SK-N-SH (cell line): ENCODE measurements around the gene BCO1. TPM values are rescaled to one million over a fixed set of nuclear protein-coding genes. Genes with fewer than 3 reads are reported as not detected.

Experiments used
- CTCF ChIA-PET: fragments of 300-600, 350-600 bp; formaldehyde crosslinking; extraction: SDS; loops from one replicate; lab custom pipeline; 2021; lab: Yijun Ruan, JAX
- POLR2A ChIA-PET: fragments of 350-600 bp; sonication (Branson Sonifier 250); formaldehyde crosslinking; extraction: SDS; loops from one replicate; lab custom pipeline; 2020; ENCODE audit warnings: antibody characterized with exemption, inconsistent platforms; lab: Yijun Ruan, JAX
- DNase-seq: peaks from one replicate; pipeline ENCODE4 v3.0.0; 2012
- H2AFZ ChIP-seq: fragments of 200-600 bp; sonication (generic); 2 replicates; pipeline ENCODE4 v1.8.1; 2016; ENCODE audit warnings: antibody characterized with exemption, mild to moderate bottlenecking, low read depth
- H3F3A ChIP-seq: fragments of 200-600 bp; sonication (generic); replicated peaks from 2 replicates; pipeline ENCODE3; 2016; ENCODE audit warnings: antibody characterized with exemption, mild to moderate bottlenecking; ENCODE audit not compliant: insufficient read depth
- H3K27ac ChIP-seq, 2 experiments: fragments of 200-500 bp in 1 of 2; fragments of 200-600 bp in 1 of 2; sonication (Bioruptor generic) in 1 of 2; sonication (generic), shearing (Covaris generic) in 1 of 2; 2 replicates each; pipeline versions ENCODE4 v1.5.1 to v1.6.1; 2014 to 2016; ENCODE audit warnings: low read depth in 2 of 2, inconsistent platforms in 1 of 2, low read length in 1 of 2, mild to moderate bottlenecking in 1 of 2, mixed read lengths in 1 of 2
- H3K27me3 ChIP-seq: fragments of 200-600 bp; sonication (generic), shearing (Covaris generic); 2 replicates; pipeline ENCODE4 v1.6.1; 2016; ENCODE audit warnings: mixed run types; ENCODE audit not compliant: insufficient read depth
- H3K36me3 ChIP-seq, 2 experiments: fragments of 200-500 bp in 1 of 2; fragments of 200-600 bp in 1 of 2; sonication (Bioruptor generic) in 1 of 2; sonication (generic) in 1 of 2; replicated peaks in 1 of 2; 2 replicates each; pipeline versions ENCODE3 to v1.5.1; 2014 to 2016; ENCODE audit warnings: low read length in 1 of 2, mild to moderate bottlenecking in 1 of 2; ENCODE audit not compliant: insufficient read depth in 2 of 2, control insufficient read depth in 1 of 2
- H3K4me1 ChIP-seq, 2 experiments: fragments of 200-500 bp in 1 of 2; fragments of 200-600 bp in 1 of 2; sonication (Bioruptor generic) in 1 of 2; sonication (generic), shearing (Covaris generic) in 1 of 2; 2 replicates each; pipeline versions ENCODE4 v1.5.1 to v1.6.1; 2014 to 2016; ENCODE audit warnings: low read depth in 1 of 2, low read length in 1 of 2, mixed run types in 1 of 2; ENCODE audit not compliant: insufficient read depth in 2 of 2, control insufficient read depth in 1 of 2
- H3K4me2 ChIP-seq: fragments of 200-600 bp; sonication (generic), shearing (Covaris generic); 2 replicates; pipeline ENCODE4 v1.6.1; 2017; ENCODE audit warnings: mixed run types
- H3K4me3 ChIP-seq, 2 experiments: fragments of 200-500 bp in 1 of 2; fragments of 200-600 bp in 1 of 2; sonication (Bioruptor generic) in 1 of 2; sonication (generic), shearing (Covaris generic) in 1 of 2; 2 replicates each; pipeline versions ENCODE4 v1.5.1 to v1.8.1; 2014 to 2016; ENCODE audit warnings: low read depth in 2 of 2, inconsistent platforms in 1 of 2, low read length in 1 of 2, mild to moderate bottlenecking in 1 of 2, mixed read lengths in 1 of 2, moderate library complexity in 1 of 2
- H3K79me2 ChIP-seq: fragments of 200-600 bp; sonication (generic); 2 replicates; pipeline ENCODE4 v1.8.1; 2017; ENCODE audit warnings: mild to moderate bottlenecking; ENCODE audit not compliant: insufficient read depth
- H3K9ac ChIP-seq: fragments of 200-600 bp; sonication (generic); 2 replicates; pipeline ENCODE4 v1.6.1; 2017; ENCODE audit warnings: mixed run types
- H3K9me2 ChIP-seq: fragments of 200-600 bp; sonication (generic); 2 replicates; pipeline ENCODE4 v1.6.1; 2017; ENCODE audit warnings: mixed run types
- H3K9me3 ChIP-seq: fragments of 200-600 bp; sonication (generic); 2 replicates; pipeline ENCODE4 v1.6.1; 2017; ENCODE audit warnings: mixed run types, mild to moderate bottlenecking, moderate library complexity
- H4K20me1 ChIP-seq: fragments of 200-600 bp; sonication (generic); 2 replicates; pipeline ENCODE4 v1.6.1; 2017; ENCODE audit warnings: mild to moderate bottlenecking, mixed run types; ENCODE audit not compliant: insufficient read depth
- CHD2 ChIP-seq: fragments of 150-350 bp; IDR thresholded peaks from 2 replicates; pipeline ENCODE4 v1.6.1; 2018; ENCODE audit warnings: low read length; ENCODE audit not compliant: partially characterized antibody
- EP300 ChIP-seq, 2 experiments: IDR thresholded peaks; 2 replicates each; pipeline versions ENCODE4 v1.4.0 to v1.6.1; 2012; ENCODE audit warnings: borderline replicate concordance in 1 of 2, low read depth in 1 of 2, low read length in 1 of 2
- FOSL2 ChIP-seq: IDR thresholded peaks from 2 replicates; pipeline ENCODE4 v1.4.0; 2012; ENCODE audit warnings: low read depth, mild to moderate bottlenecking, moderate library complexity, borderline replicate concordance
- FOXJ3 ChIP-seq: sonication (generic); formaldehyde crosslinking; IDR thresholded peaks from 2 replicates; pipeline ENCODE4 v1.5.1; 2020; ENCODE audit warnings: mild to moderate bottlenecking, missing genetic modification reagents
- FOXM1 ChIP-seq: IDR thresholded peaks from 2 replicates; pipeline ENCODE4 v1.4.0; 2012; ENCODE audit warnings: low read depth, mild to moderate bottlenecking
- NFIC ChIP-seq: IDR thresholded peaks from 2 replicates; pipeline ENCODE4 v1.4.0; 2012; ENCODE audit warnings: borderline replicate concordance
- POLR2AphosphoS5 ChIP-seq: IDR thresholded peaks from 2 replicates; pipeline ENCODE4 v1.6.1; 2012; ENCODE audit warnings: low read depth, low read length
- RFX5 ChIP-seq: IDR thresholded peaks from 2 replicates; pipeline ENCODE4 v1.6.1; 2012; ENCODE audit warnings: mild to moderate bottlenecking, improper control_type of control experiment, low read length
- RXRA ChIP-seq: IDR thresholded peaks from 2 replicates; pipeline ENCODE4 v1.4.0; 2012; ENCODE audit warnings: low read depth, mild to moderate bottlenecking, borderline replicate concordance
- SIN3A ChIP-seq: IDR thresholded peaks from 2 replicates; pipeline ENCODE4 v1.6.1; 2012; ENCODE audit warnings: low read depth, mild to moderate bottlenecking, low read length, moderate library complexity, borderline replicate concordance
- TAF1 ChIP-seq: IDR thresholded peaks from 2 replicates; pipeline ENCODE4 v1.6.1; 2012; ENCODE audit warnings: low read depth, mild to moderate bottlenecking, low read length, moderate library complexity, borderline replicate concordance
- YY1 ChIP-seq: IDR thresholded peaks from 2 replicates; pipeline ENCODE4 v1.4.0; 2012; ENCODE audit warnings: low read depth, mild to moderate bottlenecking
- whole genome bisulfite sequencing: methylation state at CpG from one replicate; pipeline ENCODE4 v1.1.6; 2017; ENCODE audit warnings: low lambda C conversion rate; 5-methylcytosine and 5-hydroxymethylcytosine counted together
- polyA plus RNA-seq, 3 experiments: library from polyadenylated mRNA; depleted of rRNA; stranded (reverse); fragments of >200 nt; gene quantifications; 2 replicates each; pipeline ENCODE4 v1.2.3, GENCODE V29; 2012
- TF ChIP-seq, protein P1 (sequence below): IDR thresholded peaks from 2 replicates; pipeline ENCODE4 v1.4.0; 2012; ENCODE audit warnings: low read depth, borderline replicate concordance
- TF ChIP-seq, protein P2 (sequence below): IDR thresholded peaks from 2 replicates; pipeline ENCODE4; 2012
- TF ChIP-seq, protein P3 (sequence below): fragments of 200-600 bp; sonication (generic); IDR thresholded peaks from 2 replicates; pipeline ENCODE4 v1.6.1; 2017; ENCODE audit warnings: antibody characterized with exemption, mild to moderate bottlenecking, moderate library complexity
- TF ChIP-seq, protein P4 (sequence below): fragments of 150-350 bp; IDR thresholded peaks from 2 replicates; pipeline ENCODE4 v1.6.1; 2016; ENCODE audit warnings: mild to moderate bottlenecking, low read depth, low read length

BCO1 gene
- polyA plus RNA-seq, 1 of the 3 experiments (the other 2 are of a cell fraction), result 0.02 TPM

DNA sequence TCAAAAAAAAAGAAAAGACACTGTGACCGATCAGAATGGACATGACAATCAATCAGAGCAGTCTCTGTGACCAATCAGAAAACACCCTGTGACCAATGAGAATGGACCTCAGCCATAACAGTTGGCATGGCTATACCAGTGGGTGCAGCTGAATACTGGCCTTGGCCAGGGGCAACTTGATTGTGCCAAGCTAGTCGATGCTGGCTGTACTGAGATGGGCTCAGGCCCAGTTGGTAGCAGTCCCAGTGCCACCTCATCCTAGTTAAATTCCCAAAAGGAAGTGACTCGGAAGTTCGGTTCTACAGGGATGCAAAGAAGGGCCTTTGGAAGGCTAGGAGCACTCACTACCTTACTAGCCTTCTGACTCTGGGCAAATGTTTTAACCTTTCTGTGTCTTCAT, 37.2 kb upstream of the BCO1 start:
- H3K4me1 ChIP-seq, result peaks cover 0 to 5% of the 10 kb centered on the region in 2 experiments; a peak in 1 of 4 replicates
- TF ChIP-seq FOXJ3 (CRISPR knock-in tag) (no peak), POLR2AphosphoS5 (no peak), FOSL2 (no peak), YY1 (no peak), TAF1 (no peak), RFX5 (no peak), SIN3A (no peak), FOXM1 (no peak), CHD2 (no peak), EP300 (IDR thresholded peaks at IDR 0.05; ENCODE audit: borderline replicate concordance in 1 of 2, low read depth in 1 of 2, low read length in 1 of 2) (no peak), RXRA (no peak), NFIC (no peak)
- TF ChIP-seq, protein P1, sequence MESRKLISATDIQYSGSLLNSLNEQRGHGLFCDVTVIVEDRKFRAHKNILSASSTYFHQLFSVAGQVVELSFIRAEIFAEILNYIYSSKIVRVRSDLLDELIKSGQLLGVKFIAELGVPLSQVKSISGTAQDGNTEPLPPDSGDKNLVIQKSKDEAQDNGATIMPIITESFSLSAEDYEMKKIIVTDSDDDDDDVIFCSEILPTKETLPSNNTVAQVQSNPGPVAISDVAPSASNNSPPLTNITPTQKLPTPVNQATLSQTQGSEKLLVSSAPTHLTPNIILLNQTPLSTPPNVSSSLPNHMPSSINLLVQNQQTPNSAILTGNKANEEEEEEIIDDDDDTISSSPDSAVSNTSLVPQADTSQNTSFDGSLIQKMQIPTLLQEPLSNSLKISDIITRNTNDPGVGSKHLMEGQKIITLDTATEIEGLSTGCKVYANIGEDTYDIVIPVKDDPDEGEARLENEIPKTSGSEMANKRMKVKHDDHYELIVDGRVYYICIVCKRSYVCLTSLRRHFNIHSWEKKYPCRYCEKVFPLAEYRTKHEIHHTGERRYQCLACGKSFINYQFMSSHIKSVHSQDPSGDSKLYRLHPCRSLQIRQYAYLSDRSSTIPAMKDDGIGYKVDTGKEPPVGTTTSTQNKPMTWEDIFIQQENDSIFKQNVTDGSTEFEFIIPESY, result no peak
- TF ChIP-seq, protein P2, sequence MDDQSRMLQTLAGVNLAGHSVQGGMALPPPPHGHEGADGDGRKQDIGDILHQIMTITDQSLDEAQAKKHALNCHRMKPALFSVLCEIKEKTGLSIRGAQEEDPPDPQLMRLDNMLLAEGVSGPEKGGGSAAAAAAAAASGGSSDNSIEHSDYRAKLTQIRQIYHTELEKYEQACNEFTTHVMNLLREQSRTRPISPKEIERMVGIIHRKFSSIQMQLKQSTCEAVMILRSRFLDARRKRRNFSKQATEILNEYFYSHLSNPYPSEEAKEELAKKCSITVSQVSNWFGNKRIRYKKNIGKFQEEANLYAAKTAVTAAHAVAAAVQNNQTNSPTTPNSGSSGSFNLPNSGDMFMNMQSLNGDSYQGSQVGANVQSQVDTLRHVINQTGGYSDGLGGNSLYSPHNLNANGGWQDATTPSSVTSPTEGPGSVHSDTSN, result no peak
- TF ChIP-seq, protein P3, sequence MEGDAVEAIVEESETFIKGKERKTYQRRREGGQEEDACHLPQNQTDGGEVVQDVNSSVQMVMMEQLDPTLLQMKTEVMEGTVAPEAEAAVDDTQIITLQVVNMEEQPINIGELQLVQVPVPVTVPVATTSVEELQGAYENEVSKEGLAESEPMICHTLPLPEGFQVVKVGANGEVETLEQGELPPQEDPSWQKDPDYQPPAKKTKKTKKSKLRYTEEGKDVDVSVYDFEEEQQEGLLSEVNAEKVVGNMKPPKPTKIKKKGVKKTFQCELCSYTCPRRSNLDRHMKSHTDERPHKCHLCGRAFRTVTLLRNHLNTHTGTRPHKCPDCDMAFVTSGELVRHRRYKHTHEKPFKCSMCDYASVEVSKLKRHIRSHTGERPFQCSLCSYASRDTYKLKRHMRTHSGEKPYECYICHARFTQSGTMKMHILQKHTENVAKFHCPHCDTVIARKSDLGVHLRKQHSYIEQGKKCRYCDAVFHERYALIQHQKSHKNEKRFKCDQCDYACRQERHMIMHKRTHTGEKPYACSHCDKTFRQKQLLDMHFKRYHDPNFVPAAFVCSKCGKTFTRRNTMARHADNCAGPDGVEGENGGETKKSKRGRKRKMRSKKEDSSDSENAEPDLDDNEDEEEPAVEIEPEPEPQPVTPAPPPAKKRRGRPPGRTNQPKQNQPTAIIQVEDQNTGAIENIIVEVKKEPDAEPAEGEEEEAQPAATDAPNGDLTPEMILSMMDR, result no peak
- TF ChIP-seq, protein P4, sequence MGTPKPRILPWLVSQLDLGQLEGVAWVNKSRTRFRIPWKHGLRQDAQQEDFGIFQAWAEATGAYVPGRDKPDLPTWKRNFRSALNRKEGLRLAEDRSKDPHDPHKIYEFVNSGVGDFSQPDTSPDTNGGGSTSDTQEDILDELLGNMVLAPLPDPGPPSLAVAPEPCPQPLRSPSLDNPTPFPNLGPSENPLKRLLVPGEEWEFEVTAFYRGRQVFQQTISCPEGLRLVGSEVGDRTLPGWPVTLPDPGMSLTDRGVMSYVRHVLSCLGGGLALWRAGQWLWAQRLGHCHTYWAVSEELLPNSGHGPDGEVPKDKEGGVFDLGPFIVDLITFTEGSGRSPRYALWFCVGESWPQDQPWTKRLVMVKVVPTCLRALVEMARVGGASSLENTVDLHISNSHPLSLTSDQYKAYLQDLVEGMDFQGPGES, result no peak
- TF ChIP-seq, all 33 proteins: peak for 0
- ChIA-PET POLR2A (no interaction called here), CTCF (no interaction called here)
- H4K20me1 ChIP-seq, result no peaks in the 10 kb centered on the region
- H3K9me2 ChIP-seq, result no peaks in the 10 kb centered on the region
- H3K79me2 ChIP-seq, result no peaks in the 10 kb centered on the region
- no peak overlapping the region for H3K4me2 ChIP-seq
- H3K27ac ChIP-seq, result no peak overlapping the region
- H3K9ac ChIP-seq, result no peak overlapping the region
- DNase-seq, result no peak
- no peak overlapping the region for H3K4me3 ChIP-seq
- H3F3A ChIP-seq, result no peaks in the 10 kb centered on the region
- H2AFZ ChIP-seq, result no peak overlapping the region
- 48% methylated on average over 4 of the region's 4 CpGs for WGBS
- H3K36me3 ChIP-seq, result no peaks in the 10 kb centered on the region
- H3K27me3 ChIP-seq, result no peaks in the 10 kb centered on the region; the same call in 1 of the 2 replicates
- no peaks in the 10 kb centered on the region for H3K9me3 ChIP-seq
